ENCODE data around the gene KIDINS220. TPM values are rescaled to one million over a fixed set of nuclear protein-coding genes. Genes with fewer than 3 reads are reported as not detected.

KIDINS220 gene
- total and polyA plus RNA-seq, 9 of the 15 experiments (the other 6 are each of a cell fraction or from before 2014, with no cell fraction given) = 15.2 to 48.0 (median 34.4) TPM

DNA sequence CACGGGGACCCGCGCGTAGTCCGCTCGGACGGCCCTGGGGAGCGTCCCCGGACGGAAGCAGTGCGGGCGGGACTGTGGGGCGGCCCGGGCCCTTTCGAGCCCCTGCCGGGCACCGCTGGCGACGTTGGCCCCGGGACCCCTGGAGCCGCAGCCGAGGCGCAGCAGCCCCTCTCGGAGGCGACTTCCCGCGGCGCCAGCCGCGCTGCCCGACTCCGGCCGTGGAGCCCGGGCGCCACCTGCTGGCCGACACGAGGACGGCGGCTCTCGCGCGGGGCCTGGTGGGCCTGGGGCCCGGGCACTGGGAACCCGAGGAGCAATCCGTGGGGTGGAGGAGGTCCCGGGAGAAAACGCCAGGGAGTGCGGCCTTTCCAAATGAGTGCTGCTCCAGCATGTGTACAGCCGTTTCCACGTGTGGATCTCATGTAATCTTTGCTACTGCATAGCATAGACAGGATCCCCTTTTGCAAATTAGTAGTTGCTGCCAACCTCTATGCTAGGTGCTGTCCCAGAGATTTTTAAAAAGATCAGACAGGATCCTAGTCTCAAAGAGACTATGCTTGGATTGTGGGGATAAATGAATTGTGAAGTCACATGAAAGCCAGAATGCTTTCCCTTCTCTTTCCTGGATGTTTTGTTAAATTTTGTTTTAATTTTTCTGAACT is 151.6 kb downstream of the KIDINS220 start (continued):
- TF ChIP-seq U2AF1 (optimal IDR thresholded peaks at IDR 0.05; ENCODE audit: low read depth, low read length) (peak; percentile 36), HDAC2 (IDR thresholded peaks at IDR 0.05) (no peak), GATAD2B (IDR thresholded peaks at IDR 0.05; ENCODE audit: borderline replicate concordance) (peak; percentile 74; the same call in 1 of the 2 replicates), NR3C1 (CRISPR knock-in tag; IDR thresholded peaks at IDR 0.05) (0 out of 2 replicates have a peak, but pooled peaks have one; percentile 2), CTBP1 (IDR thresholded peaks at IDR 0.05; ENCODE audit: borderline replicate concordance) (peak; percentile 55; the same call in 1 of the 2 replicates), SMAD4 (CRISPR knock-in tag; conservative IDR thresholded peaks at IDR 0.05) (peak; percentile 66), ZNF384 (IDR thresholded peaks at IDR 0.05; ENCODE audit: low read depth, low read length) (no peak), YY1 (IDR thresholded peaks at IDR 0.05; ENCODE audit: borderline replicate concordance in 1 of 3, control insufficient read depth in 1 of 3, extremely low read depth in 1 of 3, insufficient read depth in 3 of 3, insufficient read length in 1 of 3, insufficient replicate concordance in 2 of 3, low read depth in 1 of 3, low read length in 2 of 3) (peak in 2 of 3 experiments; percentile 18 to 43), CREB1 (IDR thresholded peaks at IDR 0.05) (no peak), CREB1 (CRISPR knock-in tag; IDR thresholded peaks at IDR 0.05) (peak; percentile 62), RUNX1 (IDR thresholded peaks at IDR 0.05; ENCODE audit: low read depth) (no peak), MYC (IDR thresholded peaks at IDR 0.05; ENCODE audit: low read depth, low read length) (peak; percentile 71; the same call in 1 of the 2 replicates), MYC (CRISPR knock-in tag; IDR thresholded peaks at IDR 0.05; ENCODE audit: borderline replicate concordance, low read depth) (no peak), JUN (IDR thresholded peaks at IDR 0.05; ENCODE audit: borderline replicate concordance, low read depth, low read length) (no peak), JUN (CRISPR knock-in tag; IDR thresholded peaks at IDR 0.05; ENCODE audit: borderline replicate concordance) (peak; percentile 31; the same call in 1 of the 2 replicates), RBM34 (IDR thresholded peaks at IDR 0.05; ENCODE audit: borderline replicate concordance, insufficient read depth, low read length) (no peak), ZBTB7A (IDR thresholded peaks at IDR 0.05; ENCODE audit: borderline replicate concordance, control insufficient read depth, low read depth, low read length) (peak; percentile 96), GATAD2A (IDR thresholded peaks at IDR 0.05) (0 out of 2 replicates have a peak, but pooled peaks have one; percentile 25)
- TF ChIP-seq, protein P1, sequence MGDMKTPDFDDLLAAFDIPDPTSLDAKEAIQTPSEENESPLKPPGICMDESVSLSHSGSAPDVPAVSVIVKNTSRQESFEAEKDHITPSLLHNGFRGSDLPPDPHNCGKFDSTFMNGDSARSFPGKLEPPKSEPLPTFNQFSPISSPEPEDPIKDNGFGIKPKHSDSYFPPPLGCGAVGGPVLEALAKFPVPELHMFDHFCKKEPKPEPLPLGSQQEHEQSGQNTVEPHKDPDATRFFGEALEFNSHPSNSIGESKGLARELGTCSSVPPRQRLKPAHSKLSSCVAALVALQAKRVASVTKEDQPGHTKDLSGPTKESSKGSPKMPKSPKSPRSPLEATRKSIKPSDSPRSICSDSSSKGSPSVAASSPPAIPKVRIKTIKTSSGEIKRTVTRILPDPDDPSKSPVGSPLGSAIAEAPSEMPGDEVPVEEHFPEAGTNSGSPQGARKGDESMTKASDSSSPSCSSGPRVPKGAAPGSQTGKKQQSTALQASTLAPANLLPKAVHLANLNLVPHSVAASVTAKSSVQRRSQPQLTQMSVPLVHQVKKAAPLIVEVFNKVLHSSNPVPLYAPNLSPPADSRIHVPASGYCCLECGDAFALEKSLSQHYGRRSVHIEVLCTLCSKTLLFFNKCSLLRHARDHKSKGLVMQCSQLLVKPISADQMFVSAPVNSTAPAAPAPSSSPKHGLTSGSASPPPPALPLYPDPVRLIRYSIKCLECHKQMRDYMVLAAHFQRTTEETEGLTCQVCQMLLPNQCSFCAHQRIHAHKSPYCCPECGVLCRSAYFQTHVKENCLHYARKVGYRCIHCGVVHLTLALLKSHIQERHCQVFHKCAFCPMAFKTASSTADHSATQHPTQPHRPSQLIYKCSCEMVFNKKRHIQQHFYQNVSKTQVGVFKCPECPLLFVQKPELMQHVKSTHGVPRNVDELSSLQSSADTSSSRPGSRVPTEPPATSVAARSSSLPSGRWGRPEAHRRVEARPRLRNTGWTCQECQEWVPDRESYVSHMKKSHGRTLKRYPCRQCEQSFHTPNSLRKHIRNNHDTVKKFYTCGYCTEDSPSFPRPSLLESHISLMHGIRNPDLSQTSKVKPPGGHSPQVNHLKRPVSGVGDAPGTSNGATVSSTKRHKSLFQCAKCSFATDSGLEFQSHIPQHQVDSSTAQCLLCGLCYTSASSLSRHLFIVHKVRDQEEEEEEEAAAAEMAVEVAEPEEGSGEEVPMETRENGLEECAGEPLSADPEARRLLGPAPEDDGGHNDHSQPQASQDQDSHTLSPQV (IDR thresholded peaks at IDR 0.05) = peak; percentile 28; the same call in 1 of the 2 replicates
- TF ChIP-seq, protein P2, sequence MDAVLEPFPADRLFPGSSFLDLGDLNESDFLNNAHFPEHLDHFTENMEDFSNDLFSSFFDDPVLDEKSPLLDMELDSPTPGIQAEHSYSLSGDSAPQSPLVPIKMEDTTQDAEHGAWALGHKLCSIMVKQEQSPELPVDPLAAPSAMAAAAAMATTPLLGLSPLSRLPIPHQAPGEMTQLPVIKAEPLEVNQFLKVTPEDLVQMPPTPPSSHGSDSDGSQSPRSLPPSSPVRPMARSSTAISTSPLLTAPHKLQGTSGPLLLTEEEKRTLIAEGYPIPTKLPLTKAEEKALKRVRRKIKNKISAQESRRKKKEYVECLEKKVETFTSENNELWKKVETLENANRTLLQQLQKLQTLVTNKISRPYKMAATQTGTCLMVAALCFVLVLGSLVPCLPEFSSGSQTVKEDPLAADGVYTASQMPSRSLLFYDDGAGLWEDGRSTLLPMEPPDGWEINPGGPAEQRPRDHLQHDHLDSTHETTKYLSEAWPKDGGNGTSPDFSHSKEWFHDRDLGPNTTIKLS (IDR thresholded peaks at IDR 0.05; ENCODE audit: borderline replicate concordance, low read depth) = peak; percentile 21; the same call in 1 of the 2 replicates
- TF ChIP-seq, protein P3, sequence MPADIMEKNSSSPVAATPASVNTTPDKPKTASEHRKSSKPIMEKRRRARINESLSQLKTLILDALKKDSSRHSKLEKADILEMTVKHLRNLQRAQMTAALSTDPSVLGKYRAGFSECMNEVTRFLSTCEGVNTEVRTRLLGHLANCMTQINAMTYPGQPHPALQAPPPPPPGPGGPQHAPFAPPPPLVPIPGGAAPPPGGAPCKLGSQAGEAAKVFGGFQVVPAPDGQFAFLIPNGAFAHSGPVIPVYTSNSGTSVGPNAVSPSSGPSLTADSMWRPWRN (IDR thresholded peaks at IDR 0.05; ENCODE audit: low read depth) = no peak

Measured in K562 (cell line).